HEK293T (cell line): Measurements from ENCODE around the gene NEK4.

Experiments
- CTCF ChIA-PET: fragments of 350-600 bp; formaldehyde crosslinking; extraction: SDS; loops from one replicate; lab custom pipeline; 2021; ENCODE audit warnings: antibody characterized with exemption, inconsistent platforms; lab: Yijun Ruan, JAX
- POLR2A ChIA-PET: fragments of 350-600 bp; formaldehyde crosslinking; extraction: SDS; loops from one replicate; lab custom pipeline; 2020; ENCODE audit warnings: antibody characterized with exemption, inconsistent platforms; lab: Yijun Ruan, JAX
- DNase-seq: peaks from one replicate; pipeline ENCODE4 v3.0.0; 2012; ENCODE audit warnings: mixed read lengths; ENCODE audit errors: extremely low spot score
- ARNT ChIP-seq: fragments of 450-650 bp; IDR thresholded peaks from 2 replicates; pipeline ENCODE4 v1.6.1; 2017; ENCODE audit warnings: mild to moderate bottlenecking
- BHLHE40 ChIP-seq: fragments of 450-650 bp; IDR thresholded peaks from 2 replicates; pipeline ENCODE4 v1.6.1; 2016; ENCODE audit warnings: mild to moderate bottlenecking, moderate library complexity, borderline replicate concordance
- CTBP1 ChIP-seq: fragments of 450-650 bp; IDR thresholded peaks from 2 replicates; pipeline ENCODE4 v1.6.1; 2016; ENCODE audit warnings: borderline replicate concordance
- ELF4 ChIP-seq: fragments of 450-650 bp; IDR thresholded peaks from 2 replicates; pipeline ENCODE4 v1.6.1; 2017; ENCODE audit warnings: antibody characterized with exemption
- FOXA1 ChIP-seq: fragments of 450-650 bp; IDR thresholded peaks from 2 replicates; pipeline ENCODE4 v1.6.1; 2016; ENCODE audit warnings: mild to moderate bottlenecking
- FOXK2 ChIP-seq: fragments of 450-650 bp; IDR thresholded peaks from 2 replicates; pipeline ENCODE4 v1.6.1; 2016; ENCODE audit warnings: mild to moderate bottlenecking
- FOXM1 ChIP-seq: fragments of 450-650 bp; IDR thresholded peaks from 2 replicates; pipeline ENCODE4 v1.6.1; 2017; ENCODE audit warnings: mild to moderate bottlenecking, borderline replicate concordance
- HDGF ChIP-seq: fragments of 450-650 bp; IDR thresholded peaks from 2 replicates; pipeline ENCODE4 v1.6.1; 2017; ENCODE audit warnings: antibody characterized with exemption, borderline replicate concordance
- L3MBTL2 ChIP-seq: fragments of 450-650 bp; conservative IDR thresholded peaks from 2 replicates; pipeline ENCODE4 v1.6.1; 2016; ENCODE audit warnings: mild to moderate bottlenecking
- LEF1 ChIP-seq: fragments of 450-650 bp; IDR thresholded peaks from 2 replicates; pipeline ENCODE4 v1.6.1; 2017; ENCODE audit warnings: mild to moderate bottlenecking, borderline replicate concordance
- NFRKB ChIP-seq: fragments of 450-650 bp; IDR thresholded peaks from 2 replicates; pipeline ENCODE4 v1.6.1; 2016; ENCODE audit warnings: mild to moderate bottlenecking, moderate library complexity
- SP1 ChIP-seq: fragments of 450-650 bp; IDR thresholded peaks from 2 replicates; pipeline ENCODE4 v1.6.1; 2017
- SUZ12 ChIP-seq: fragments of 450-650 bp; IDR thresholded peaks from 2 replicates; pipeline ENCODE4 v1.6.1; 2016; ENCODE audit warnings: mild to moderate bottlenecking
- TARDBP ChIP-seq: fragments of 450-650 bp; IDR thresholded peaks from 2 replicates; pipeline ENCODE4 v1.6.1; 2016
- ZNF384 ChIP-seq: fragments of 450-650 bp; IDR thresholded peaks from 2 replicates; pipeline ENCODE4 v1.6.1; 2016
- TF ChIP-seq, protein P1 (sequence below): fragments of 450-650 bp; IDR thresholded peaks from 2 replicates; pipeline ENCODE4 v1.6.1; 2016

NEK4 gene

DNA sequence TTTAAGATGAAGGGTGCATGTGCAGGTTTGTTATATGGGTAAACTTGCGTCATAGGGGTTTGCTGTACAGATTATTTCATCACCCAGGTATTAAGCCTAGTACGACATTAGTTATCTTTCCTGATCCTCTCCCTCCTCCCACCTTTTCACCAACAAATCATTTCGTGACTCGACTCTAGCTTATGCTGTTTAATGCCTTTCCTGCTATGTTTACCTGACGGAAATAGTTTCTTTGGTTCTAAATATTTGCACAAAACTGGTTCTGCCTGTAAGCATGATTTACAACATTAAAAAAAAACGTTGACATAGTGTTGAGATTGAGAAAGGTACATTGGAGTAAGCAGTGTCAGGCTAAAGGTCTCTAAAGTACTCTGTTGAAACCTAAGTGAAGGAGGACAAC, 82.5 kb downstream of the NEK4 start:
- CTCF ChIA-PET = no interaction called here
- TF ChIP-seq L3MBTL2 (no peak), BHLHE40 (no peak), ZNF384 (no peak), CTBP1 (no peak), TARDBP (no peak), NFRKB (no peak), ARNT (no peak), SUZ12 (no peak), HDGF (no peak), FOXA1 (no peak), SP1 (no peak)
- TF ChIP-seq, protein P1, sequence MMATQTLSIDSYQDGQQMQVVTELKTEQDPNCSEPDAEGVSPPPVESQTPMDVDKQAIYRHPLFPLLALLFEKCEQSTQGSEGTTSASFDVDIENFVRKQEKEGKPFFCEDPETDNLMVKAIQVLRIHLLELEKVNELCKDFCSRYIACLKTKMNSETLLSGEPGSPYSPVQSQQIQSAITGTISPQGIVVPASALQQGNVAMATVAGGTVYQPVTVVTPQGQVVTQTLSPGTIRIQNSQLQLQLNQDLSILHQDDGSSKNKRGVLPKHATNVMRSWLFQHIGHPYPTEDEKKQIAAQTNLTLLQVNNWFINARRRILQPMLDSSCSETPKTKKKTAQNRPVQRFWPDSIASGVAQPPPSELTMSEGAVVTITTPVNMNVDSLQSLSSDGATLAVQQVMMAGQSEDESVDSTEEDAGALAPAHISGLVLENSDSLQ = no peak
- DNase-seq = no peak
- POLR2A ChIA-PET = no interaction called here

DNA sequence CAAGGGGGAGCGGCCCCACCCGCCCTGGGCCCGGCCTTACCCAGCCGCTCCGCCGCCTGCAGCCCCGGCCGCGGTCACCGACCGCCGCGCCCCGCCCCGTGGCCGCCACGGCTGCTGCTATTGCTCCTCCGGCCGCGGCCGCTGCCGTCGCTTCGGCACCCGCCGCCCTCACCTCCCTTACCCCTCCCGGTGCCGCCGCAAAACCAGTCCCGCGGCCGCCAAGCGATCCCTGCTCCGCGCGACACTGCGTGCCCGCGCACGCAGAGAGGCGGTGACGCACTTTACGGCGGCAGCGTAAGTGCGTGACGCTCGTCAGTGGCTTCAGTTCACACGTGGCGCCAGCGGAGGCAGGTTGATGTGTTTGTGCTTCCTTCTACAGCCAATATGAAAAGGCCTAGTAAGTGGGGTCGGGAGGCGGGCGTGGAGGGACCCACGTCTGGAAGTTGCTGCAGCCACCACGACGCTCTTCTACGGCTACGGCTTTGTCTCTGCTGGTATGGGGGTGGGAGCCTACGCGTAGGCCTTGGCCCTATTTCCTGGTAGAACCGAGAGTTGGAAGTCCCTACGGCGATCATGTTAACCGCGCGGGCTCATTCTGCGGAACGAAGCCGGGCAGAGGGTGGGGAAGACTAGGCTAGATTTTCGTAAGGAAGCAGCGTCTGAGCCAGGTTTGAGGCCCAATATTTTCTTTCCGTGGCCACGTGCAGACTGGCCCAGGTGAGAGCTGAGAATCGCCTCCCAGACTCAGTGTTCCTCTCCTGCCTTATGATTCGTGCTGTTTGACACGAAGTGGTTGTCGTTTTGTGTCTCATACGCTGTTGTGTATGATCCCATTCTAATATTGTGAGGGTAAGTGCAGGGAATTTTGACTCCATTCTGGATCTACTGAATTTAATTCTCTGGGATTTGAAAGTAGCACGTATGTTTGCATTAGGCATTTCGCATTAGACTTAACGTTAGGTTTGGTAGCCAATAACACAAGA, 84.7 kb downstream of the NEK4 start, which contains the start of the genes GNL3 and PBRM1:
TSS of gene GNL3 (plus strand) at position 324 of the 983 bp plus-strand sequence. CDS start at position 385, 61 bp downstream.
TSS of gene PBRM1 (minus strand) at position 205 of the 983 bp plus-strand sequence.
- TF ChIP-seq L3MBTL2 (peak; percentile 72), FOXK2 (no peak), ARNT (0 out of 2 replicates have a peak, but pooled peaks have one; percentile 39), FOXM1 (peak; percentile 0; the same call in 1 of the 2 replicates), ELF4 (peak; percentile 79; the same call in 1 of the 2 replicates)
- POLR2A ChIA-PET = interaction anchor here (0.8 to 1.3 kb wide), 8 partner anchors 8 to 85 kb away, joined by 3 to 11 read pairs (median 4); partner anchors contain the start of genes GLT8D1, NEK4 and SPCS1
- CTCF ChIA-PET = no interaction called here
- DNase-seq = peak; percentile 93

DNA sequence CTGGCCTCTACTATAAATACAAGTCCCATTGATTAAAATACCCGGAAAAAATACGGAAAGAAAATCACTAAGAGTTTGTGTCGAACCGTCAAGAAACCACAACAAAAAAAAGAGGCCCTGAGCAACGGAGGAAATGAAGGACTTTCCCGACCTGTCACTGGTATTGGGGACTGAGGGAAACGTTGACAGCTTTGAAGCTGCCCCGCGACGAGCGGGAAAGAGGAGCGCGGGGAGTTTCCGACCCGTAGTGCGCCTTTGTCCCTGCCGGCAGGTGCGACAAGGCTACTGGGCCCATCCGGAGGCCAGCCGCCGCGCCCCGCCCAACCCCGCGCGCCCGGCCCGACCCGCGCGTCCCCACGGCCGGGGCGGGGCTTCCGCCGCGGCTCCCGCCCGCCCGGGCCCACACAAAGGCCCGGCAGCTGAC, 85.4 kb downstream of the NEK4 start:
- CTCF ChIA-PET = no interaction called here
- POLR2A ChIA-PET = interaction anchor here (1.0 to 1.3 kb wide), 2 partner anchors 9 to 18 kb away, joined by 3 to 5 read pairs; no protein-coding TSS in a partner anchor
- peak; percentile 87 for DNase-seq
- TF ChIP-seq L3MBTL2 = peak; percentile 57
- TF ChIP-seq FOXK2 = no peak
- TF ChIP-seq FOXM1 = 0 out of 2 replicates have a peak, but pooled peaks have one; percentile 48

DNA sequence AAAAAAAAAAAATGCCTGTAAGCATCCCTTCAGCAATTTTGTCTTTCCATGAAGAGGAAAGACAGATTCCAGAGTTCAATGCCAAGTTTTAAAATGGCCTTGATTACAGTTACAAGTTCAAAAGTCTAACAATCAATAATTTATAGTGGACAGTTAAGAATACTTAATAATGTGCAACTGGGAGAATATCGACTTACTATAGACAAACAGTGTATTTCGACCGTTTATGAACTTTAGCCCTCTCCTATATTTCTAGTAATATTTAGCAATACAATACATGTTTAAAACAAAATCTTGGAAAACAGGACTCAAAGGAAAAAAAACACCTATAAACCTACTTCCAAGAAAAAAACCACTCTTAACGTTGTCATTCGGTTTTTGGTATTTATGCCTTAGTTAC, 86.6 kb downstream of the NEK4 start:
- DNase-seq = no peak
- POLR2A ChIA-PET = interaction anchor here (0.7 to 1.3 kb wide), 2 partner anchors 10 to 21 kb away, joined by 3 read pairs; partner anchors contain the start of genes GLT8D1 and SPCS1
- CTCF ChIA-PET = no interaction called here
- TF ChIP-seq HDGF = no peak
- TF ChIP-seq SUZ12 = no peak
- TF ChIP-seq NFRKB = no peak
- no peak for TF ChIP-seq ARNT

- POLR2A ChIA-PET = no interaction called here
- no peak for TF ChIP-seq ELF4
- TF ChIP-seq HDGF = no peak
- TF ChIP-seq LEF1 = no peak
- TF ChIP-seq CTBP1 = no peak
- no peak for TF ChIP-seq SUZ12
- no peak for TF ChIP-seq FOXA1
- no peak for TF ChIP-seq FOXM1
- no peak for TF ChIP-seq FOXK2
- TF ChIP-seq ZNF384 = no peak
- TF ChIP-seq SP1 = no peak
- TF ChIP-seq NFRKB = no peak
- TF ChIP-seq, protein P1 = no peak
- no peak for TF ChIP-seq L3MBTL2
- no peak for TF ChIP-seq BHLHE40
- TF ChIP-seq TARDBP = no peak
- no peak for TF ChIP-seq ARNT
- DNase-seq = no peak
- CTCF ChIA-PET = no interaction called here
Observed at GRCh38 chr3:52683611-52684010, 87.1 kb downstream of the NEK4 start.

DNA sequence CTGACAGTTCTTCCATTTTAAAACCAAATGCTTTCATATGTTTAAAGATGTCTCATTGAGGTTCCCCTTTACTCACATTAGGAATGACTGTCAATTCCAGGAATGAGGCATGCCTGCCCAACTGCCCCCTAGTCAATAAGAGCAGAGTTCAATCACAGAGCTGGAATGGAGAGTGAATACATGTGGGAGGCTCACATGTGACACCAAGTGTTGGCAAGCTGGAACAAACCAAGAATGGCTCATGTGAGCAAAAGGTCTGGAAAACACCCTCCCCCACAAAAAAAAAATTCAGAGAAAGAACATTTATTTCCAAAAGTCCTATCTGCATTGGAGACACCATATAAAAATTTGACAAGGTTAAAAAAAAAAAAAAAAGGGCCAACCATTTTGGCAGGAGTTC, 88.7 kb downstream of the NEK4 start:
- TF ChIP-seq TARDBP = no peak
- TF ChIP-seq NFRKB = no peak
- no peak for TF ChIP-seq ARNT
- no peak for TF ChIP-seq FOXK2
- ChIA-PET CTCF (no interaction called here), POLR2A (no interaction called here)
- no peak for DNase-seq

GRCh38 chr3:52681596-52681995, 89.1 kb downstream of the NEK4 start:
- no peak for TF ChIP-seq ARNT
- TF ChIP-seq ZNF384 = no peak
- TF ChIP-seq BHLHE40 = no peak
- no peak for TF ChIP-seq SUZ12
- TF ChIP-seq, protein P1 = no peak
- TF ChIP-seq ELF4 = no peak
- ChIA-PET POLR2A (no interaction called here), CTCF (no interaction called here)
- no peak for DNase-seq
